ENCODE results near the gene ANGPTL7.

DNA sequence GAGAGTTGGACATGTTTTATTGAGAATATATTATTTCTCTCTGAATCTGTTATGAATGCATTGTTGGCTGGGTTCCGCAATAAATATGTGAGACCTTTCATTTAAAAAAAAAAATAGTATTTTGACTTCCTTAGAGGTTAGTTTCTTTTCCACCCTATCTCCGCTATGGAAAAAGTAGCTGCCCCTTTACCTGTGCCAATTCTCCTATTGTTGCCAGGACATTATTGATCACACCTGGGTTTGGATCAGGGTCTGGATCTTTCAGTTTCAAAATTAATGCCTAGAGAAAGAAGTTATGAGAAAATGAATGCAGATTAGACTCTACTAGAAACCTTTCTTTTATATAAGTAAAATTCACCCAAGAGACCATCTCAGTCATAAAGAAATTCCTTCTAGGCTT is 44.1 kb downstream of the ANGPTL7 start:
- TF ChIP-seq POLR2A (IDR thresholded peaks at IDR 0.05): no peak
- TF ChIP-seq, protein P1, sequence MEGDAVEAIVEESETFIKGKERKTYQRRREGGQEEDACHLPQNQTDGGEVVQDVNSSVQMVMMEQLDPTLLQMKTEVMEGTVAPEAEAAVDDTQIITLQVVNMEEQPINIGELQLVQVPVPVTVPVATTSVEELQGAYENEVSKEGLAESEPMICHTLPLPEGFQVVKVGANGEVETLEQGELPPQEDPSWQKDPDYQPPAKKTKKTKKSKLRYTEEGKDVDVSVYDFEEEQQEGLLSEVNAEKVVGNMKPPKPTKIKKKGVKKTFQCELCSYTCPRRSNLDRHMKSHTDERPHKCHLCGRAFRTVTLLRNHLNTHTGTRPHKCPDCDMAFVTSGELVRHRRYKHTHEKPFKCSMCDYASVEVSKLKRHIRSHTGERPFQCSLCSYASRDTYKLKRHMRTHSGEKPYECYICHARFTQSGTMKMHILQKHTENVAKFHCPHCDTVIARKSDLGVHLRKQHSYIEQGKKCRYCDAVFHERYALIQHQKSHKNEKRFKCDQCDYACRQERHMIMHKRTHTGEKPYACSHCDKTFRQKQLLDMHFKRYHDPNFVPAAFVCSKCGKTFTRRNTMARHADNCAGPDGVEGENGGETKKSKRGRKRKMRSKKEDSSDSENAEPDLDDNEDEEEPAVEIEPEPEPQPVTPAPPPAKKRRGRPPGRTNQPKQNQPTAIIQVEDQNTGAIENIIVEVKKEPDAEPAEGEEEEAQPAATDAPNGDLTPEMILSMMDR (IDR thresholded peaks at IDR 0.05): no peak
